GM21528 (cell line): ENCODE measurements around the gene ASB16.

Source experiments
- ATAC-seq: cut with Tn5 transposase; IDR thresholded peaks from one replicate; pipeline ENCODE4 v1.9.1; 2021; ENCODE audit warnings: mild to moderate bottlenecking, moderate library complexity; ENCODE audit not compliant: unreplicated experiment, low FRiP score

The ASB16 gene

GRCh38 chr17:44220213-44221083 is 49.9 kb downstream of the ASB16 start:
- ATAC-seq: no peak

GRCh38 chr17:44221084-44221861 is 50.8 kb downstream of the ASB16 start:
- ATAC-seq: no peak

- no peak for ATAC-seq
Measured at GRCh38 chr17:44221862-44222111, 51.3 kb downstream of the ASB16 start.

- no peak for ATAC-seq
Measured at GRCh38 chr17:44222112-44222869, 51.8 kb downstream of the ASB16 start.

- ATAC-seq: no peak
Measured at GRCh38 chr17:44223541-44224071, 53.1 kb downstream of the ASB16 start.
